Gastrocnemius medialis (tissue), 4 donors: ENCODE measurements around the gene LHPP.

Experiments
- CTCF ChIP-seq, 5 experiments: fragments of 450-650 bp in 3 of 5; fragments of 200-600 bp in 2 of 5; sonication (generic) in 2 of 5; IDR thresholded peaks in 4 of 5; conservative IDR thresholded peaks in 1 of 5; 1 replicate in 4 of 5; 2 replicates in 1 of 5; pipeline ENCODE4 v1.5.1; 2016 to 2019; ENCODE audit warnings: antibody characterized with exemption in 5 of 5, mild to moderate bottlenecking in 3 of 5, moderate library complexity in 3 of 5
- POLR2A ChIP-seq, 2 donors: fragments of 450-650 bp; IDR thresholded peaks; one replicate each; pipeline ENCODE4 v1.6.1; 2017; ENCODE audit warnings: antibody characterized with exemption in 2 of 2, mild to moderate bottlenecking in 2 of 2, moderate library complexity in 2 of 2

DNA sequence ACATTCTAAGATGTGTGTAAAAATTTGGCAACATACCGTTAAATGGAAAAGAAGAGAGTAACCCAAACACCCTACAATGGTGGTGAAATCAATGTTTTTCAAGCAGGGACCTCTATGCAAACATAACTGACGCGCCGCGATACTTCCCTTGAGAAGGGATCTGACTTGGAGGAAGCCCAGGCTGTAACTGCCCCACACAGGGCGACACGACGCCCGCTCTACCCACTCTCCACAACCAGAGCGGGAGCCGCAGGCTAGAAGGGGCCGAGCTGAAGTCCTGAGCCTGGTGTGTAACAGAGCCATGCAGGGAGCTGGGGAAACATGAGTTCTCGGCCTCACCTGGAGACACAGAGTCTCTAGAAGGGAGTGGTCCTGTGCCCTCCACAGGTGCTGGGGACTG lies 162.4 kb downstream of the LHPP start:
- TF ChIP-seq CTCF (IDR thresholded peaks at IDR 0.05 in 4 of 5, conservative IDR thresholded peaks at IDR 0.05 in 1 of 5), result no peak
- no peak for TF ChIP-seq POLR2A (IDR thresholded peaks at IDR 0.05)
